Lower leg skin (tissue), 4 donors: Measurements from ENCODE around the gene PTDSS2. TPM values are rescaled to one million over a fixed set of nuclear protein-coding genes. Genes with fewer than 3 reads are reported as not detected.

ENCODE experiments used
- DNase-seq, 2 donors: peaks; one replicate each; pipeline ENCODE4 v3.0.0-alpha.2; 2019; ENCODE audit warnings: low spot score in 2 of 2
- H3K4me3 ChIP-seq: fragments of 200-600 bp; sonication (generic); 2 replicates; pipeline ENCODE4 v1.5.1; 2017; ENCODE audit warnings: mild to moderate bottlenecking, low read depth; ENCODE audit not compliant: poor library complexity, severe bottlenecking
- POLR2A ChIP-seq, 2 donors: fragments of 450-650 bp; IDR thresholded peaks; one replicate each; pipeline ENCODE4 v1.6.1; 2016 to 2017; ENCODE audit warnings: antibody characterized with exemption in 2 of 2, mild to moderate bottlenecking in 1 of 2, moderate library complexity in 1 of 2
- whole genome bisulfite sequencing, 2 donors: methylation state at CpG; one replicate each; pipeline ENCODE4 v1.1.5; 2018; 5-methylcytosine and 5-hydroxymethylcytosine counted together
- intact Hi-C: fragments of 100-400 bp; cut with DNase I; formaldehyde crosslinking; loops from one replicate; pipeline ENCODE4 v1.15.0; 2023; ENCODE audit warnings: low total_unique reads
- total RNA-seq, 4 donors: library from RNA; depleted of rRNA; stranded (reverse); fragments of >200 nt; gene quantifications; one replicate each; pipeline ENCODE4 v1.1.0, GENCODE V29; 2016
- TF ChIP-seq, protein P1 (sequence below), 3 donors: fragments of 450-650 bp; IDR thresholded peaks; one replicate each; pipeline ENCODE4 v1.5.1; 2016; ENCODE audit warnings: antibody characterized with exemption in 3 of 3, mild to moderate bottlenecking in 3 of 3, moderate library complexity in 2 of 3

Gene PTDSS2
- total RNA-seq, 4 donors from 2014 or later, result 35.0 to 108 (median 38.7) TPM

DNA sequence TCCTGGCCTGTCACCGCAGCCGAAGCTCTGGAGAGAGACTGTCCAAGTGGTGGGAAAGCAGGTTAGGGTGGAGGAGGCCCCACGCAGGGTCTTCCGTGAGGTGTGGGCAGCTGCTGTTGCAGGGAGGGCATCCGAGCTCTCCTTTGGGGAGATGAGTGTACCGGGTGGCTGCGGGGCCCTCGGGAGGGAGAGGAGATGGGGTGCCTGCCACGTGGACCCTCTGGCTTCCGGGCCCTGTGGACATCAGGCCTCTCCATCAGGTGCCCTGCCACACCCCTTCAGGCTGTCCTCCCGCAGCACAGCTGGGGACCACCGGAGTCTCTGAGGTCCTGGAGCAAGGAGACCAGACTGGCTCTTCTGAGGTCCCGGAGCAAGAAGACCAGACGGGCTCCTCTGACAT lies 1.7 kb downstream of the PTDSS2 start:
- intact Hi-C loops, result no loop called here
- TF ChIP-seq, protein P1, sequence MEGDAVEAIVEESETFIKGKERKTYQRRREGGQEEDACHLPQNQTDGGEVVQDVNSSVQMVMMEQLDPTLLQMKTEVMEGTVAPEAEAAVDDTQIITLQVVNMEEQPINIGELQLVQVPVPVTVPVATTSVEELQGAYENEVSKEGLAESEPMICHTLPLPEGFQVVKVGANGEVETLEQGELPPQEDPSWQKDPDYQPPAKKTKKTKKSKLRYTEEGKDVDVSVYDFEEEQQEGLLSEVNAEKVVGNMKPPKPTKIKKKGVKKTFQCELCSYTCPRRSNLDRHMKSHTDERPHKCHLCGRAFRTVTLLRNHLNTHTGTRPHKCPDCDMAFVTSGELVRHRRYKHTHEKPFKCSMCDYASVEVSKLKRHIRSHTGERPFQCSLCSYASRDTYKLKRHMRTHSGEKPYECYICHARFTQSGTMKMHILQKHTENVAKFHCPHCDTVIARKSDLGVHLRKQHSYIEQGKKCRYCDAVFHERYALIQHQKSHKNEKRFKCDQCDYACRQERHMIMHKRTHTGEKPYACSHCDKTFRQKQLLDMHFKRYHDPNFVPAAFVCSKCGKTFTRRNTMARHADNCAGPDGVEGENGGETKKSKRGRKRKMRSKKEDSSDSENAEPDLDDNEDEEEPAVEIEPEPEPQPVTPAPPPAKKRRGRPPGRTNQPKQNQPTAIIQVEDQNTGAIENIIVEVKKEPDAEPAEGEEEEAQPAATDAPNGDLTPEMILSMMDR (IDR thresholded peaks at IDR 0.05), result no peak
- TF ChIP-seq POLR2A (IDR thresholded peaks at IDR 0.05), result no peak
- DNase-seq, result no peak
- 84 to 88% methylated on average over 13 to 14 of the region's 14 CpGs for WGBS, 2 donors
- H3K4me3 ChIP-seq, result no peak overlapping the region

DNA sequence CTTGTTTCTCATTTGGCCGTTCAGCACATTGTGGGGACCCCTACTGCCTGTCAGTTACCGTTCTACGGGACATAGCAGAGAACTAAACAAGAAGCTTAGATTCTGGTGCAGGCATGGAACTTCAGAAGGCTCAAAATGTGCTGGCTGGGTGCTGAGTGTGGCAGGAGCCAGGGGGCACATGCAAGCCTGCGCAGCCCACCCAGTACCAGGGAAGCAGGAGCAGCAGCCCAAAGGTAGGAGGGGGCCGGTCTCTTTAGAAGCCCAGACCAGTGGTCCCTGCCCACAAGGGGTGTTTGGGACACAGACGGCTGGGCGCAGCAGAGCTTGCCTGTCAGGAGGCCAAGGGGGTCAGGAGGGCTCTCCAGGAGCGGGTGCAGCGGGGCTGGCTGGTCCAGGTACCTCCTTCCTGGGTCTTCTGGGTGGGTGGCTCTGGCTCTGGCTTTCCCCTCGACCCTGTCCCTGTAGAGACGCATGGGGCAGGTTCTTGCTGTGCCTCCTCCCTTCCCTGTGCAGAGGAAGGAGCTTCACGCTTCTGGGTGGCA lies 2.2 kb downstream of the PTDSS2 start:
- intact Hi-C loops, result no loop called here
- H3K4me3 ChIP-seq, result no peak overlapping the region
- TF ChIP-seq POLR2A (IDR thresholded peaks at IDR 0.05), result no peak
- TF ChIP-seq, protein P1 (IDR thresholded peaks at IDR 0.05), result no peak
- WGBS, 2 donors, result 84 to 93% methylated on average over 11 to 12 of the region's 12 CpGs
- no peak for DNase-seq

DNA sequence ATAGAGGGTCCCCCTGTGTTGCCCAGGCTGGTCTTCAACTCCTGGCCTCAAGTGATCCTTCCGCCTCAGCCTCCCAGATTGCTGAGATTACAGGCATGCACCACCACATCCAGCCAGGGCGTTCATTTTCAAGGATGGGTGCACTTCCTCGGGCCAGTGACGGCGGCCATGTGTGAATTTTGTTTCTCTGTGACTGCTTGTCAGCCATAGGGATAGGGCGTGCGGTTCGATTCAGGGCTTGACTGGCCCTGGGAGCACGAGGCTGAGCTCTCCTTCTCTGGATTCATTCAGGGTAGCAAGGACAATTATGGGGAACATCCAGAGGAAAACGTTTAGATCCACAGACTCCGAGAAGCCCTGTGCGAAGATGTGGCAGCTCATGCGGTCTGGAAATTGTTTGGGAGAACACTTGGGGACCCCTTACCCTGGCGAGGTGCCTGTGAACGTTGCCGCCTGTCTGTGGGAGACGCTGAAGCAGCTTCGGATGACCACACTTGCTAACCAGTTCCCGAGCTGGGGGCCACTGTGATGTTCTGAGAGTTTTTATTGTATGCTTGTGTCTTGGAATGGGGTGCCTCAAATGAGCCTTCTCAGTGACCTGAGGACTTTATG lies 2.9 kb downstream of the PTDSS2 start:
- DNase-seq, result no peak
- intact Hi-C loops, result no loop called here
- 86 to 91% methylated on average over 19 of the region's 19 CpGs for WGBS, 2 donors
- TF ChIP-seq, protein P1 (IDR thresholded peaks at IDR 0.05), result no peak
- TF ChIP-seq POLR2A (IDR thresholded peaks at IDR 0.05), result no peak
- no peak overlapping the region for H3K4me3 ChIP-seq

DNA sequence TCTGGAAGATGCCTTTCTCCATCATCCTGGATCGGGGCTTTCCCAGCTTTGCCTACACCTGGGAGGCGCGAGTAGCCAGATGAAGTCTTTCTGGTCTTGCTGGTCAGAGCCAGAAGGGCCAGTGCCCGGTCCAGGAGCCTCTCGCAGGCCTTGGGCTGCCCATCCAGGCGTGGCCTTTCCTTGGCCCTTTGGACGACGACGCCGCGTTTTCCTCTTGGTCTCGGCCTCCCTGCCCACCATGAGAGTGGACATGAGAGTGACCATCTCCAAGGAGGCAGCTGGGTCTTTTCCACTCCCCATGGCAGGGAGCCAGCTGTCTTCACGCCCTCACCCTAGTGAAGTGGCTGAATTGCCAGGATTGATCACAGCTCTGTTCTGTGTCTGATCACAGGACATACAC lies 3.5 kb downstream of the PTDSS2 start:
- no peak overlapping the region for H3K4me3 ChIP-seq
- TF ChIP-seq, protein P1 (IDR thresholded peaks at IDR 0.05), result no peak
- TF ChIP-seq POLR2A (IDR thresholded peaks at IDR 0.05), result no peak
- WGBS, 2 donors, result 92 to 94% methylated on average over 12 to 13 of the region's 13 CpGs
- intact Hi-C loops, result no loop called here
- no peak for DNase-seq

DNA sequence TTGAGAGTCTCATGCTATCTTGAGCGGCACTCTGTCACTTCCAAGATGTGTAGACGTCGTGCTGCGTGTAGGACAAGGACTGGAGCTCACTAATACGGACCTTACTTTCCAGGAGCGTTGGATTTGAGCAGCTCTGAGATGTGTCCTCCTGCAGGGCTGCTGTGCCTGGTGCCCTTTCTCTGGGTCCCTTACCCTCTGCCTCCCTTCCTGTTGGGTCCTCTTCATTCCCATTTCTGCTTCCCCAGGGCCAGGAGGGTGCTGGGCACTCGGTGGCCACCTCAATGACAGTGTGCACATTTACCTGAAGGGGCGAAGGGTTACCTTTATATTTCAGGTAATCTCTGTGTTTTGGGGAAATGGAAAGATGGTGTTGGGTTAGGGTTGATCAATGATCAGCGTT lies 4.0 kb downstream of the PTDSS2 start:
- WGBS, 2 donors, result 90 to 92% methylated on average over 9 of the region's 9 CpGs
- intact Hi-C loops, result no loop called here
- no peak for TF ChIP-seq POLR2A (IDR thresholded peaks at IDR 0.05)
- TF ChIP-seq, protein P1 (IDR thresholded peaks at IDR 0.05), result no peak
- no peak overlapping the region for H3K4me3 ChIP-seq
- no peak for DNase-seq
